Measurements from ENCODE around the gene C2orf80.

The C2orf80 gene

DNA sequence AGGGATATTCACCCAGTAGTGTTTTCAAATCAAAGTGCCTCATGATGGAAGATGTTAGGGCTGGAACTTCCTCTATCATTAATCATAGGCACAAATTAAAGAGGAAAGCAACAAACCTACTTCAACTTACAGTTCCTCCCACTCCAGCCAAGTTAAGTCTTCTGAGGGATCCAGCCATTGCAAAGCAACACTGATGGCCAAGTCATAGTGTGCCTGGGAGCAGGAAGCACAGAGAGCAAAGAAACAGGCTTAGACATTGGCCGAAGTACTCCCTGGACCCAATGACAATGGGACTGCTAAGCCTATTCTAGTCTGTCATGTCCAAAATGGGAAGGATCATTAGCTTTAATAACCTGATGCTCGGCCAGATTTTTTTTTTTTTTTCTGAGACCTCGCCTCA is 7.0 kb downstream of the C2orf80 start:
- in situ Hi-C loops (cut with HindIII; ENCODE audit: low sequenced_read_pairs), result no loop called here
- DNase-seq (ENCODE audit: low read depth, low spot score), result no peak
- no peak overlapping the region for H3K4me3 ChIP-seq (ENCODE audit: low read depth, low read length)
- TF ChIP-seq, protein P1, sequence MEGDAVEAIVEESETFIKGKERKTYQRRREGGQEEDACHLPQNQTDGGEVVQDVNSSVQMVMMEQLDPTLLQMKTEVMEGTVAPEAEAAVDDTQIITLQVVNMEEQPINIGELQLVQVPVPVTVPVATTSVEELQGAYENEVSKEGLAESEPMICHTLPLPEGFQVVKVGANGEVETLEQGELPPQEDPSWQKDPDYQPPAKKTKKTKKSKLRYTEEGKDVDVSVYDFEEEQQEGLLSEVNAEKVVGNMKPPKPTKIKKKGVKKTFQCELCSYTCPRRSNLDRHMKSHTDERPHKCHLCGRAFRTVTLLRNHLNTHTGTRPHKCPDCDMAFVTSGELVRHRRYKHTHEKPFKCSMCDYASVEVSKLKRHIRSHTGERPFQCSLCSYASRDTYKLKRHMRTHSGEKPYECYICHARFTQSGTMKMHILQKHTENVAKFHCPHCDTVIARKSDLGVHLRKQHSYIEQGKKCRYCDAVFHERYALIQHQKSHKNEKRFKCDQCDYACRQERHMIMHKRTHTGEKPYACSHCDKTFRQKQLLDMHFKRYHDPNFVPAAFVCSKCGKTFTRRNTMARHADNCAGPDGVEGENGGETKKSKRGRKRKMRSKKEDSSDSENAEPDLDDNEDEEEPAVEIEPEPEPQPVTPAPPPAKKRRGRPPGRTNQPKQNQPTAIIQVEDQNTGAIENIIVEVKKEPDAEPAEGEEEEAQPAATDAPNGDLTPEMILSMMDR (IDR thresholded peaks at IDR 0.05; ENCODE audit: low read depth, low read length), result no peak

DNA sequence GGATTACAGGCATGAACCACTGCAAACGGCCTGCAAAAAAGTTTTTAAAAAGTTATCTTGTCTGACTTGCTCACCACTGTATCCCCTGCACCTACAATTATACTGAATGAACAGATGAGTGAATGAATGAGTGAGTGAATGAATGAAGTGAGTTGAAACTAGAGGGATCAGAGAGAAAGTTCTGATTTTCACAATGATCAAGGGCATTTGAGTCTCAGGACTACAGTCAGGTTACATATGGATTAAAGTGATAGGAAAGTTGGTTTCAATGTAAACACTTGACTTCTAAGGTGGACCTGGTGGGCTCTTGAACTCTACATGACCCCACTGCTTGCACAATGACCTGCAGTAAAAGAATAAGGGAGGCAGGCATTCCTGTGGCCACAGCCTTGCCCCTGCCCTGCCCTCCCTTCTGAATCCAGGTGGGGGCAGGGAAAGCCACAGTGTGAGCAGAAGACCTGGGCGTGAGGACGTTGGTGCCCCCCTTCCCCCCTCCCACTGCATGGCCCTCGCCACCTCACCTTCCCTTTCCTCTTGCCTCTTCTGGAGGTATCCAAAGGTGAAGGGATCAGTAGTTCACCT is 10.7 kb downstream of the C2orf80 start:
- no peak for DNase-seq (ENCODE audit: low read depth, low spot score)
- in situ Hi-C loops (cut with HindIII; ENCODE audit: low sequenced_read_pairs), result no loop called here
- TF ChIP-seq, protein P1 (IDR thresholded peaks at IDR 0.05; ENCODE audit: low read depth, low read length), result no peak
- no peak overlapping the region for H3K4me3 ChIP-seq (ENCODE audit: low read depth, low read length)

DNA sequence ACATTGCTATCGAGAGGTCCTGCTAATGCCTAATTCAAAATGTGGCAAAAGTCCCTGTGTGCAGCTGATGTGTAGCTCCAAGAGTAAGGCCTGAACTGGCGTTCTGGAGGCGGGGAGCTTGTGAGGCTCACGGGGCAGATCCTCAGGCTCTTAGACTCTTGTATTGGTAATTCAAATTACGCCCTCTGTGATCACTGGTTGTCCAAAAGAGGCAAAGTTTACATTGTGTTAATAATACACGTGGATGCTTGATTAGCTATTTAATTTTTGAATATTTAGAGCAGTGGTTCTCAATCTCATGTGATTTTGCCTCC is 14.0 kb downstream of the C2orf80 start:
- no peak for DNase-seq (ENCODE audit: low read depth, low spot score)
- no peak overlapping the region for H3K4me3 ChIP-seq (ENCODE audit: low read depth, low read length)
- TF ChIP-seq, protein P1 (IDR thresholded peaks at IDR 0.05; ENCODE audit: low read depth, low read length), result no peak
- in situ Hi-C loops (cut with HindIII; ENCODE audit: low sequenced_read_pairs), result no loop called here

DNA sequence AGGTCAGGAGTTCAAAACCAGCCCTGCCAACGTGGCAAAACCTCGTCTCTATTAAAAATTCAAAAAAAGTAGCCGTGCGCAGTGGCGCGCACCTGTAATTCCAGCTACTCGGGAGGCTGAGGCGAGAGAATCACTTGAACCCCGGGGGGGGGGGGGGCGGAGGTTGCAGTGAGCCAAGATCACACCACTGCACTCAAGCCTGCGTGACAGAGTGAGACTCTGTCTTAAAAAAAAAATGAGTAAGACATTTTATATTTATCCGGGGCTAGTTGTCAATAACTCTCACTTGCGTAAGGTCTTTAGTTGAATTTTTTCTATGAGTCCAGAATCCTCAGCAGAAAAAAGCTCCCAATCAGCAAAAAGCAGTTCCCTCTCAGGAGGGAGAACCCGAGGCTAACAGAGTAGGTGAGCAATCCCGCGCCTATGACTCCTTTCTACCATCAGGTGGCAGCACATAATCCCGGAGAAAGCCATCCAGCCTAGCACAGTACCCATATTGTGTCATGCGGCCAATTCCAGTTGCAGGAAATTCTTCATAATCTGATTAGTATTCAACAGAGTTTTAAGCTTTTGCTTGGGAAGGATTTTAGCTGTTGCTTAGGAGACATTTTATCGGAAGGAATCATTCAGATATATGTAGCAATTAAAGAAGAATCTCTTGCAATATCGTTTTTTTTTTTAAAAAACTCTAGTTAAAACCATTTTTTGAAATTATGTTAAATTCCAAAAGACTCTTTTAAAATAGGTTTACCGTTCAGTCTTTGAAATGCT is 14.6 kb downstream of the C2orf80 start:
- TF ChIP-seq, protein P1 (IDR thresholded peaks at IDR 0.05; ENCODE audit: low read depth, low read length), result peak; percentile 95
- in situ Hi-C loops (cut with HindIII; ENCODE audit: low sequenced_read_pairs), result no loop called here
- no peak overlapping the region for H3K4me3 ChIP-seq (ENCODE audit: low read depth, low read length)
- peak; percentile 75 for DNase-seq (ENCODE audit: low read depth, low spot score)

DNA sequence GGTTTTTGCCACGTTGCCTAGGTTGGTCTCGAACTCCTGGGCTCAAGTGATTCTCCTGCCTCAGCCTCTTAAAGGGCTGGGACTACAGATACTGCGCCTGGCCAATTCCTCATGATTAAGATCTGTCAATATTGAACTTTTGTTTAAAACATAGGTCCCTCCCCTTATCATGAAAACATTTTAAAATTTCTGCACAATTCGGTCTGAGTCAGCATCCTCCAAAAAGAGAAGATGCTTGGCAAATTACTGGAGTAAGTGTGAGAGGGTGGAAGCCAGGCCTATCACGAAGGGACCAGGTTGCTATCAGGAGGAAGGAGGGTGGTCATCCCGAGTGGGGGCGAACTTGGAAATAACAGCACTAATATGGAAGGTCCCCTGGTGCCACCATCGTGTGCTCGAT is 15.7 kb downstream of the C2orf80 start:
- in situ Hi-C loops (cut with HindIII; ENCODE audit: low sequenced_read_pairs), result no loop called here
- H3K4me3 ChIP-seq (ENCODE audit: low read depth, low read length), result no peak overlapping the region
- TF ChIP-seq, protein P1 (IDR thresholded peaks at IDR 0.05; ENCODE audit: low read depth, low read length), result no peak
- DNase-seq (ENCODE audit: low read depth, low spot score), result no peak

DNA sequence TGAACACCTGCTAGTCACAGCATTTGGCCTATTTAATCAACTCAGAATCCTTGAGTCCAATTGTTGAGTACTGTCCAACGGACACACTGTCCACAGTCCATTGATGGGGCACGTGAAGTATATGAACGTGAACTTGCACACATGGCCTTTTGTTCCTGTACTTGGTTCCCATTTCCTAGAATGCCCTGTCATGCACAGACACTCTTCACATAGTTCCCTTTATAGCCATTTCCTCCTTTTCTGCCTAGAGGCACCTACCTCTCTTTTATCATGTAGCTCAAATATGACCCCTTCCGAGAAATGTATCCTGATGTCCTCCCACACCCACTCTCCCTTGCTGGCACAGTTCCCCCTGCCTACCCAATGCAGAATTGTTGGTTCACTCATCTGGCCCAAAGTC is 17.7 kb downstream of the C2orf80 start:
- TF ChIP-seq, protein P1 (IDR thresholded peaks at IDR 0.05; ENCODE audit: low read depth, low read length), result no peak
- no peak for DNase-seq (ENCODE audit: low read depth, low spot score)
- in situ Hi-C loops (cut with HindIII; ENCODE audit: low sequenced_read_pairs), result no loop called here
- no peak overlapping the region for H3K4me3 ChIP-seq (ENCODE audit: low read depth, low read length)
